ENCODE data around the gene LAMA2. TPM values are rescaled to one million over a fixed set of nuclear protein-coding genes. Genes with fewer than 3 reads are reported as not detected.

LAMA2 gene
- total RNA-seq, 1 donor from 2014 or later, result 1.4 TPM

- no peak for TF ChIP-seq CTCF (IDR thresholded peaks at IDR 0.05; ENCODE audit: insufficient read depth, low read length, poor library complexity, severe bottlenecking)
- DNase-seq (ENCODE audit: low read depth), result no peak
- H3K27me3 ChIP-seq (ENCODE audit: control insufficient read depth, insufficient read depth, low read length), result no peaks in the 10 kb centered on the region
- H3K4me3 ChIP-seq (ENCODE audit: low read depth, low read length), result no peak overlapping the region
- no peaks in the 10 kb centered on the region for H3K36me3 ChIP-seq (ENCODE audit: control insufficient read depth, insufficient read depth, low read length)
These were observed 633.8 kb downstream of the LAMA2 start for GRCh38 chr6:129516787-129517186.

GRCh38 chr6:129517288-129517687, 634.4 kb downstream of the LAMA2 start:
- DNase-seq (ENCODE audit: low read depth), result no peak
- TF ChIP-seq CTCF (IDR thresholded peaks at IDR 0.05; ENCODE audit: insufficient read depth, low read length, poor library complexity, severe bottlenecking), result no peak
- Histone ChIP-seq H3K4me3 (ENCODE audit: low read depth, low read length) (no peak overlapping the region), H3K36me3 (ENCODE audit: control insufficient read depth, insufficient read depth, low read length) (no peaks in the 10 kb centered on the region), H3K27me3 (ENCODE audit: control insufficient read depth, insufficient read depth, low read length) (no peaks in the 10 kb centered on the region)

DNA sequence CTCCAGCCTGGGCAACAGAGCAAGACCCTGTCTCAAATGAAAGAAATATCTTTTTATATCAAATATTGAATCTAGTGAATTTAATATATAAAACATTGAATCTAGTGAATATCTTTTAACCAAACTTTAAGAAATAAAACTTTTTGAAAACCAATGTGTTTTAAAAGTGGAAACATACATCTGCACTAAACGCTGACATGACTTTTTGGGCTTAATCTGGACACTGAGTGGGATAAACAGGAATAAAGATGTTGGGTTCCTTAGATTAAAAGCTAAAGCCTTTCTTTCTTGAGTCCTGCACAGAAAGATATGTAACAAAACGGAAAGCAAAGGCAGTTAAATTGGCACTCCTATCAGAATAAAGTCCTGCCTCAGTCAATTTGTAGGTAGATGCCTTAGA, 636.8 kb downstream of the LAMA2 start:
- Histone ChIP-seq H3K27me3 (ENCODE audit: control insufficient read depth, insufficient read depth, low read length) (no peaks in the 10 kb centered on the region), H3K36me3 (ENCODE audit: control insufficient read depth, insufficient read depth, low read length) (no peaks in the 10 kb centered on the region), H3K4me3 (ENCODE audit: low read depth, low read length) (no peak overlapping the region)
- DNase-seq (ENCODE audit: low read depth), result no peak
- TF ChIP-seq CTCF (IDR thresholded peaks at IDR 0.05; ENCODE audit: insufficient read depth, low read length, poor library complexity, severe bottlenecking), result no peak

GRCh38 chr6:129521946-129522345, 639.0 kb downstream of the LAMA2 start:
- no peaks in the 10 kb centered on the region for H3K36me3 ChIP-seq (ENCODE audit: control insufficient read depth, insufficient read depth, low read length)

DNA sequence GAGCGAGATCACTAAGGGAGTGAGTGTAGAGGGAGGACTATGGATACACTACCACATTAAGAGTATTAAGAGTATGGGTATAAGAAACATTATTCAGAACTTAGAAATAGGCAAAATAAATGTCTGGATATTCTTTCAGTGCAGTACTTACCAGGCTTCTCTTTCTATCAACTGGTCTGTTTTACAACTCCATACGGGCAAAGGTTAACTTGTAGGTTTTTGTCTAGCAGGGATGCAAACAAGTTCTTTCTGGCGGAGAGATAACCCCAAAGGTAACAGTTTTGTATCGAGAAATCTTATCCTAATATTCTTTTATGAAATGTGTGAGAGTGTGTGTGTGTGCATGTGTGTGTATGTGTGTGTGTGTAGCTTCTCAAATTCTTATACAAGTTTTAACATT, 640.9 kb downstream of the LAMA2 start:
- TF ChIP-seq CTCF (IDR thresholded peaks at IDR 0.05; ENCODE audit: insufficient read depth, low read length, poor library complexity, severe bottlenecking), result no peak
- Histone ChIP-seq H3K36me3 (ENCODE audit: control insufficient read depth, insufficient read depth, low read length) (no peaks in the 10 kb centered on the region), H3K27me3 (ENCODE audit: control insufficient read depth, insufficient read depth, low read length) (no peaks in the 10 kb centered on the region), H3K4me3 (ENCODE audit: low read depth, low read length) (no peak overlapping the region)
- no peak for DNase-seq (ENCODE audit: low read depth)

More at GRCh38 chr6:129521946-129522345, 639.0 kb downstream of the LAMA2 start:
- H3K4me3 ChIP-seq (ENCODE audit: low read depth, low read length), result no peak overlapping the region
- no peaks in the 10 kb centered on the region for H3K27me3 ChIP-seq (ENCODE audit: control insufficient read depth, insufficient read depth, low read length)
- no peak for TF ChIP-seq CTCF (IDR thresholded peaks at IDR 0.05; ENCODE audit: insufficient read depth, low read length, poor library complexity, severe bottlenecking)
- DNase-seq (ENCODE audit: low read depth), result no peak

DNA sequence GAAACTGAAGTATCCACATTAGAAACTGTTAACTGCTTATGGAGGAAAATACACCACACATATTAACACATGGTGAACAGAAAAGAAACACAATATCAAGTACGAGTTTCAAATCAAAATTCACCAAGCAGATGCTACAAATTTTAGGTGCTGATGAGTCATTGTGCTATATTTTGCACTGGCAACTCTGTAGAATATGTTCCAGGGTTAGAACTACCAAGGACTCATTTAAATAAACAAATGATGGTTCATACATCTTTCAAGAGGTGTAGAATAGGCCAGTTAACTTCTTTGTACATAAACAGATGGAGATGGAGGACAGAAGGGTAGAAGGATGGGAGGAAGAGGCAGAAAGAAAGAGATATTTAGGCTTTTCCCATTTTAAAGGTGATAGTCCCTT, 642.1 kb downstream of the LAMA2 start:
- Histone ChIP-seq H3K36me3 (ENCODE audit: control insufficient read depth, insufficient read depth, low read length) (no peaks in the 10 kb centered on the region), H3K4me3 (ENCODE audit: low read depth, low read length) (no peak overlapping the region), H3K27me3 (ENCODE audit: control insufficient read depth, insufficient read depth, low read length) (no peaks in the 10 kb centered on the region)
- no peak for DNase-seq (ENCODE audit: low read depth)
- TF ChIP-seq CTCF (IDR thresholded peaks at IDR 0.05; ENCODE audit: insufficient read depth, low read length, poor library complexity, severe bottlenecking), result no peak

Data from kidney epithelial cell (primary cell).